Measurements from ENCODE around the gene URB1. TPM values are rescaled to one million over a fixed set of nuclear protein-coding genes. Genes with fewer than 3 reads are reported as not detected.

URB1 gene
- total and polyA plus RNA-seq, 9 donors, result 7.6 to 29.6 (median 18.0) TPM

GRCh38 chr21:32378956-32379355, 13.9 kb downstream of the URB1 start:
- peaks cover 2% of the 10 kb centered on the region for H3K4me1 ChIP-seq (ENCODE audit: insufficient read depth)
- no peak for TF ChIP-seq CTCF (IDR thresholded peaks at IDR 0.05)
- no peak for TF ChIP-seq EP300 (IDR thresholded peaks at IDR 0.05)
- TF ChIP-seq POLR2A (IDR thresholded peaks at IDR 0.05), result no peak
- no peak overlapping the region for H3K27ac ChIP-seq

GRCh38 chr21:32377991-32378390, 14.8 kb downstream of the URB1 start:
- intact Hi-C loops (cut with DNase I), result no loop called here
- no peak for DNase-seq
- Histone ChIP-seq H3K9me3 (no peaks in the 10 kb centered on the region), H3K27ac (no peak overlapping the region), H3K4me1 (ENCODE audit: insufficient read depth) (peaks cover 3% of the 10 kb centered on the region), H3K4me3 (no peak overlapping the region), H3K36me3 (no peaks in the 10 kb centered on the region), H3K27me3 (no peaks in the 10 kb centered on the region)
- 78 to 95% (median 90%) methylated on average over 7 of the region's 7 CpGs for WGBS, 3 donors
- TF ChIP-seq EP300 (IDR thresholded peaks at IDR 0.05), result no peak
- no peak for TF ChIP-seq POLR2A (IDR thresholded peaks at IDR 0.05)

More at GRCh38 chr21:32378956-32379355, 13.9 kb downstream of the URB1 start:
- intact Hi-C loops (cut with DNase I), result no loop called here
- Histone ChIP-seq H3K4me3 (no peak overlapping the region), H3K27me3 (no peaks in the 10 kb centered on the region), H3K36me3 (no peaks in the 10 kb centered on the region), H3K9me3 (no peaks in the 10 kb centered on the region)
- 72 to 80% (median 78%) methylated on average over 5 of the region's 5 CpGs for WGBS, 3 donors
- DNase-seq, result no peak

GRCh38 chr21:32377506-32377905, 15.3 kb downstream of the URB1 start:
- WGBS, 3 donors, result 90 to 91% (median 91%) methylated on average over 8 of the region's 8 CpGs
- Histone ChIP-seq H3K4me1 (ENCODE audit: insufficient read depth) (peaks cover 3% of the 10 kb centered on the region), H3K27me3 (no peaks in the 10 kb centered on the region), H3K36me3 (no peaks in the 10 kb centered on the region), H3K27ac (no peak overlapping the region), H3K9me3 (no peaks in the 10 kb centered on the region), H3K4me3 (no peak overlapping the region)
- intact Hi-C loops (cut with DNase I), result no loop called here
- no peak for DNase-seq
- no peak for TF ChIP-seq CTCF (IDR thresholded peaks at IDR 0.05)
- TF ChIP-seq POLR2A (IDR thresholded peaks at IDR 0.05), result no peak
- no peak for TF ChIP-seq EP300 (IDR thresholded peaks at IDR 0.05)

GRCh38 chr21:32372755-32373154, 20.1 kb downstream of the URB1 start:
- DNase-seq, result no peak
- TF ChIP-seq POLR2A (IDR thresholded peaks at IDR 0.05) (no peak), EP300 (IDR thresholded peaks at IDR 0.05) (no peak), CTCF (IDR thresholded peaks at IDR 0.05) (no peak)
- no peaks in the 10 kb centered on the region for H3K9me3 ChIP-seq
- peak overlapping the region; percentile 37 to 64 for H3K27ac ChIP-seq
- no peaks in the 10 kb centered on the region for H3K36me3 ChIP-seq
- peaks cover 12% of the 10 kb centered on the region for H3K4me1 ChIP-seq (ENCODE audit: insufficient read depth)
- intact Hi-C loops (cut with DNase I), result no loop called here
- no peaks in the 10 kb centered on the region for H3K27me3 ChIP-seq
- no peak overlapping the region for H3K4me3 ChIP-seq
- 7 to 20% (median 10%) methylated on average over 3 of the region's 3 CpGs for WGBS, 3 donors

- Histone ChIP-seq H3K27ac (peak overlapping the region; percentile 37 to 64), H3K4me3 (no peak overlapping the region), H3K36me3 (no peaks in the 10 kb centered on the region), H3K4me1 (ENCODE audit: insufficient read depth) (peaks cover 12% of the 10 kb centered on the region), H3K9me3 (no peaks in the 10 kb centered on the region), H3K27me3 (no peaks in the 10 kb centered on the region)
- peak; percentile 47 to 71 (median 65) for DNase-seq
- TF ChIP-seq CTCF (IDR thresholded peaks at IDR 0.05) (no peak), POLR2A (IDR thresholded peaks at IDR 0.05) (no peak), EP300 (IDR thresholded peaks at IDR 0.05) (no peak)
- intact Hi-C loops (cut with DNase I), result no loop called here
- WGBS, 3 donors, result 6 to 19% (median 10%) methylated on average over 6 of the region's 6 CpGs
These were observed 20.9 kb downstream of the URB1 start for GRCh38 chr21:32371913-32372314.
